DND-41 (cell line): ENCODE data around the gene DHCR7.

Source experiments
- ATAC-seq: fragments of 200-7000 bp; cut with Tn5 transposase; 3 replicates; pipeline ENCODE4 v1.9.1; 2021; ENCODE audit warnings: low read depth; ENCODE audit not compliant: insufficient read depth
- DNase-seq: peaks from one replicate; pipeline ENCODE4 v3.0.0-alpha.2; 2020
- H2AFZ ChIP-seq: 2 replicates; pipeline ENCODE4 v1.6.0; 2012; ENCODE audit warnings: low read depth, low read length
- H3K27ac ChIP-seq: 2 replicates; pipeline ENCODE4 v1.5.1; 2012; ENCODE audit warnings: low read length, inconsistent platforms
- H3K27me3 ChIP-seq: fragments of 200-600 bp; sonication (generic); 2 replicates; pipeline ENCODE4 v1.6.0; 2012; ENCODE audit warnings: low read length, mild to moderate bottlenecking, inconsistent platforms; ENCODE audit not compliant: insufficient read depth, poor library complexity
- H3K36me3 ChIP-seq: 2 replicates; pipeline ENCODE4 v1.5.1; 2012; ENCODE audit warnings: low read length, inconsistent platforms; ENCODE audit not compliant: insufficient read depth
- H3K4me1 ChIP-seq: 2 replicates; pipeline ENCODE4 v1.5.1; 2012; ENCODE audit warnings: mild to moderate bottlenecking, low read length; ENCODE audit not compliant: insufficient read depth
- H3K4me2 ChIP-seq: 2 replicates; pipeline ENCODE4 v1.6.0; 2012; ENCODE audit warnings: mild to moderate bottlenecking, moderate library complexity, low read length, inconsistent platforms; ENCODE audit not compliant: insufficient read depth
- H3K4me3 ChIP-seq, 2 experiments: fragments of 200-600 bp in 1 of 2; shearing (Covaris generic) in 1 of 2; 2 replicates each; pipeline ENCODE4 v1.5.1; 2012 to 2016; ENCODE audit warnings: inconsistent platforms in 2 of 2, low read length in 2 of 2, mild to moderate bottlenecking in 2 of 2, low read depth in 1 of 2, moderate library complexity in 1 of 2
- H3K79me2 ChIP-seq: 2 replicates; pipeline ENCODE4 v1.6.0; 2012; ENCODE audit warnings: low read length, inconsistent platforms; ENCODE audit not compliant: insufficient read depth
- H3K9ac ChIP-seq: 2 replicates; pipeline ENCODE4 v1.6.0; 2012; ENCODE audit warnings: low read depth, mild to moderate bottlenecking, inconsistent platforms, low read length, moderate library complexity
- H3K9me3 ChIP-seq: 2 replicates; pipeline ENCODE4 v1.5.1; 2012; ENCODE audit warnings: low read length, moderate library complexity, mild to moderate bottlenecking, inconsistent platforms; ENCODE audit not compliant: insufficient read depth, severe bottlenecking
- H4K20me1 ChIP-seq: 2 replicates; pipeline ENCODE4 v1.6.0; 2012; ENCODE audit warnings: low read length; ENCODE audit not compliant: insufficient read depth
- EZH2 ChIP-seq: IDR thresholded peaks from 3 replicates; pipeline ENCODE4 v1.6.1; 2012; ENCODE audit warnings: borderline replicate concordance, low read depth, mild to moderate bottlenecking, moderate library complexity, low read length, inconsistent platforms; ENCODE audit not compliant: severe bottlenecking
- TF ChIP-seq, protein P1 (sequence below): IDR thresholded peaks from 2 replicates; pipeline ENCODE4 v1.5.1; 2012; ENCODE audit warnings: borderline replicate concordance, low read length, moderate library complexity, mild to moderate bottlenecking; ENCODE audit not compliant: poor library complexity, severe bottlenecking; ENCODE audit errors: extremely low read depth

Gene DHCR7

GRCh38 chr11:71385091-71385490 is 63.1 kb downstream of the DHCR7 start:
- Histone ChIP-seq H3K9me3 (no peaks in the 10 kb centered on the region), H3K4me1 (no peaks in the 10 kb centered on the region), H3K4me3 (no peak overlapping the region), H3K36me3 (no peaks in the 10 kb centered on the region), H2AFZ (no peak overlapping the region), H3K9ac (no peak overlapping the region), H3K27me3 (no peaks in the 10 kb centered on the region), H3K4me2 (no peak overlapping the region), H3K27ac (no peak overlapping the region), H3K79me2 (no peaks in the 10 kb centered on the region), H4K20me1 (no peaks in the 10 kb centered on the region)
- ATAC-seq, result no peak
- no peak for DNase-seq
- TF ChIP-seq, protein P1, sequence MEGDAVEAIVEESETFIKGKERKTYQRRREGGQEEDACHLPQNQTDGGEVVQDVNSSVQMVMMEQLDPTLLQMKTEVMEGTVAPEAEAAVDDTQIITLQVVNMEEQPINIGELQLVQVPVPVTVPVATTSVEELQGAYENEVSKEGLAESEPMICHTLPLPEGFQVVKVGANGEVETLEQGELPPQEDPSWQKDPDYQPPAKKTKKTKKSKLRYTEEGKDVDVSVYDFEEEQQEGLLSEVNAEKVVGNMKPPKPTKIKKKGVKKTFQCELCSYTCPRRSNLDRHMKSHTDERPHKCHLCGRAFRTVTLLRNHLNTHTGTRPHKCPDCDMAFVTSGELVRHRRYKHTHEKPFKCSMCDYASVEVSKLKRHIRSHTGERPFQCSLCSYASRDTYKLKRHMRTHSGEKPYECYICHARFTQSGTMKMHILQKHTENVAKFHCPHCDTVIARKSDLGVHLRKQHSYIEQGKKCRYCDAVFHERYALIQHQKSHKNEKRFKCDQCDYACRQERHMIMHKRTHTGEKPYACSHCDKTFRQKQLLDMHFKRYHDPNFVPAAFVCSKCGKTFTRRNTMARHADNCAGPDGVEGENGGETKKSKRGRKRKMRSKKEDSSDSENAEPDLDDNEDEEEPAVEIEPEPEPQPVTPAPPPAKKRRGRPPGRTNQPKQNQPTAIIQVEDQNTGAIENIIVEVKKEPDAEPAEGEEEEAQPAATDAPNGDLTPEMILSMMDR, result no peak
- no peak for TF ChIP-seq EZH2

- Histone ChIP-seq H3K27me3 (no peaks in the 10 kb centered on the region), H3K27ac (no peak overlapping the region), H3K79me2 (no peaks in the 10 kb centered on the region), H4K20me1 (no peaks in the 10 kb centered on the region), H3K4me2 (no peak overlapping the region), H3K9ac (no peak overlapping the region), H3K4me3 (no peak overlapping the region), H3K36me3 (no peaks in the 10 kb centered on the region), H3K9me3 (peaks cover 4% of the 10 kb centered on the region), H3K4me1 (no peaks in the 10 kb centered on the region), H2AFZ (no peak overlapping the region)
- DNase-seq (no peak), ATAC-seq (no peak)
- no peak for TF ChIP-seq EZH2
- TF ChIP-seq, protein P1, result no peak
Observed at GRCh38 chr11:71384561-71384960, 63.6 kb downstream of the DHCR7 start.
